Fibroblast of villous mesenchyme (primary cell): ENCODE measurements around the gene MYO16. TPM values are rescaled to one million over a fixed set of nuclear protein-coding genes. Genes with fewer than 3 reads are reported as not detected.

Experiments
- DNase-seq: peaks from one replicate; pipeline ENCODE4 v3.0.0-alpha.2; 2010; ENCODE audit warnings: low read depth
- H3K4me3 ChIP-seq: 2 replicates; pipeline ENCODE4 v1.5.1; 2011; ENCODE audit warnings: low read depth, mild to moderate bottlenecking, low read length
- total RNA-seq: library from RNA; depleted of rRNA; stranded (reverse); fragments of >200 nt; gene quantifications from 2 replicates; pipeline ENCODE4 v1.2.3, GENCODE V29; 2012
- TF ChIP-seq, protein P1 (sequence below): IDR thresholded peaks from 2 replicates; pipeline ENCODE4 v1.5.1; 2012; ENCODE audit warnings: low read depth, mild to moderate bottlenecking, low read length; ENCODE audit not compliant: insufficient read depth

Gene MYO16
- total RNA-seq, 1 donor: 0.86 TPM

DNA sequence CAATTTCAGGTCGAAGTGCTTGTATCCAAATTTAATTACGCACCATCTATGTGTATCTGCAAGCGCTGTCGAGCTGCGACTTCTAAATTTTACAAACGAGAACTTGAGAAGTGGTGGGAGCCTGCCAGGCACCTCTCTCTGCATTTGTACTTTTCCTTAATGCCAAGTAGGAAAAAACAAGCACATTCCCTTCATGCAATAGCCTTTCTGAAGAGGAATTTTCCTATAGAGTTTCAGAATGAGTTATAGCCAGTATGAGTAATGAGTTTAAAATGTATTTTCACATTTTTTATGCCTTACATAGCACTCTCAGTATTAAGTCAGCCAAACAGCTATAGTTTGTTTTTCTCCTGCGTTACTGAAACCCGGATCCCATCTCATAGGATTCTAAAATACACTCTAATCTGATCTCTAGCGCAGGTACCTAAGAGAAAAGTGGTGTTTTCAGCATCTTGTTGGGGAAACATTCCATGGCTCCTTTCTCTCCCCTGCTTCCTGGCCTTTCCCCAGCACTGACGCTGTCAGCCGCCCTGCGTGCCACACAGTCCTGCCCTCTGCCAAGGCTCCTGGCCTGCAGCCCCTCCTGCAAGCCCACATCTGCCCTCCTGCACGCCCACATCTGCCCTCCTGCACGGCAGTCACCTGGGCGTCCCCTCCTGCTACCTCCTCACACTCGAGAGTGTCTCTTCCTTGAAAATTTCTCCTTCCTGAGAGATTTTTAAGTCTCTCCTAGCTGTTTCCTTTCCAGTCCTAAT lies 526.9 kb downstream of the MYO16 start:
- no peak overlapping the region for H3K4me3 ChIP-seq
- peak; percentile 91 for DNase-seq
- TF ChIP-seq, protein P1, sequence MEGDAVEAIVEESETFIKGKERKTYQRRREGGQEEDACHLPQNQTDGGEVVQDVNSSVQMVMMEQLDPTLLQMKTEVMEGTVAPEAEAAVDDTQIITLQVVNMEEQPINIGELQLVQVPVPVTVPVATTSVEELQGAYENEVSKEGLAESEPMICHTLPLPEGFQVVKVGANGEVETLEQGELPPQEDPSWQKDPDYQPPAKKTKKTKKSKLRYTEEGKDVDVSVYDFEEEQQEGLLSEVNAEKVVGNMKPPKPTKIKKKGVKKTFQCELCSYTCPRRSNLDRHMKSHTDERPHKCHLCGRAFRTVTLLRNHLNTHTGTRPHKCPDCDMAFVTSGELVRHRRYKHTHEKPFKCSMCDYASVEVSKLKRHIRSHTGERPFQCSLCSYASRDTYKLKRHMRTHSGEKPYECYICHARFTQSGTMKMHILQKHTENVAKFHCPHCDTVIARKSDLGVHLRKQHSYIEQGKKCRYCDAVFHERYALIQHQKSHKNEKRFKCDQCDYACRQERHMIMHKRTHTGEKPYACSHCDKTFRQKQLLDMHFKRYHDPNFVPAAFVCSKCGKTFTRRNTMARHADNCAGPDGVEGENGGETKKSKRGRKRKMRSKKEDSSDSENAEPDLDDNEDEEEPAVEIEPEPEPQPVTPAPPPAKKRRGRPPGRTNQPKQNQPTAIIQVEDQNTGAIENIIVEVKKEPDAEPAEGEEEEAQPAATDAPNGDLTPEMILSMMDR: no peak

GRCh38 chr13:109157275-109157674 lies 527.9 kb downstream of the MYO16 start:
- H3K4me3 ChIP-seq: no peak overlapping the region
- TF ChIP-seq, protein P1: no peak
- no peak for DNase-seq

DNA sequence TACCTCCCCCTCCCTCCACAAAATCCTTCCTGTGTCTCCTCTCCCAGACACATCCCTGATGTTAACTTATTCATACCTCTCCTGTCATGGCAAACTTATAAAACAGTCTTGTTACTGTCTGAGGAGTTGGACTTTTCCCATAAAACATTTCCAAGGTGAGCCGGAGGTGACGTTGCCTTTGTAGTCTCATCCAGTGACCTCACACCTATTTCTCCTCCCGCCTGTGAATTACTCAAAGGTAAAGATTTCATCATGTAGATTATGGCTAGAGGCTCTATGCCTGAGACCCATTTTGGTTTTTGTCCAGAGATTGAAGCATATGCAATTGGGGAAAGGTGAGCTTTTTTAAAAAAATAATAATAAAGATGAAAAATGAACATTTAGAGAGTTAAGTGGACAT lies 529.0 kb downstream of the MYO16 start:
- TF ChIP-seq, protein P1: no peak
- no peak for DNase-seq
- no peak overlapping the region for H3K4me3 ChIP-seq

- H3K4me3 ChIP-seq: no peak overlapping the region
These were observed 530.4 kb downstream of the MYO16 start for GRCh38 chr13:109159650-109160309.

GRCh38 chr13:109160357-109160756 lies 530.9 kb downstream of the MYO16 start:
- no peak for DNase-seq
- TF ChIP-seq, protein P1: no peak
- no peak overlapping the region for H3K4me3 ChIP-seq

More at GRCh38 chr13:109159650-109160309, 530.4 kb downstream of the MYO16 start:
- TF ChIP-seq, protein P1: no peak
- DNase-seq: no peak

GRCh38 chr13:109160887-109161669 lies 531.7 kb downstream of the MYO16 start:
- DNase-seq: no peak
- no peak overlapping the region for H3K4me3 ChIP-seq
- TF ChIP-seq, protein P1: no peak
